Tibial artery (tissue), 4 donors: ENCODE measurements around the gene GABBR2.

Experiments used
- DNase-seq, 2 donors: peaks; one replicate each; pipeline ENCODE4 v3.0.0-alpha.2; 2019
- H3K27ac ChIP-seq, 2 donors: fragments of 200-600 bp; sonication (generic) in 1 of 2; 1 replicate in 1 of 2; 2 replicates in 1 of 2; pipeline ENCODE4 v1.5.1; 2018 to 2019; ENCODE audit warnings: mild to moderate bottlenecking in 1 of 2
- H3K27me3 ChIP-seq, 2 donors: fragments of 200-600 bp; sonication (generic) in 1 of 2; one replicate each; pipeline versions ENCODE4 v1.5.1 to v1.6.0; 2016 to 2019
- H3K36me3 ChIP-seq, 3 donors: fragments of 200-600 bp; sonication (generic) in 2 of 3; one replicate each; pipeline ENCODE4 v1.5.1; 2016 to 2019; ENCODE audit warnings: mild to moderate bottlenecking in 2 of 3
- H3K4me1 ChIP-seq, 4 donors: fragments of 200-600 bp; sonication (generic) in 2 of 4; 1 replicate in 3 of 4; 2 replicates in 1 of 4; pipeline ENCODE4 v1.5.1; 2016 to 2019
- H3K4me3 ChIP-seq, 2 donors: fragments of 200-600 bp; sonication (generic) in 1 of 2; 1 replicate in 1 of 2; 2 replicates in 1 of 2; pipeline ENCODE4 v1.5.1; 2018 to 2019; ENCODE audit warnings: mild to moderate bottlenecking in 2 of 2
- H3K9me3 ChIP-seq, 3 donors: fragments of 200-600 bp; sonication (generic) in 1 of 3; one replicate each; pipeline ENCODE4 v1.5.1; 2016 to 2019
- intact Hi-C: fragments of 100-400 bp; cut with DNase I; formaldehyde crosslinking; loops from one replicate; pipeline ENCODE4 v1.15.0; 2023; ENCODE audit warnings: low total_unique reads
- TF ChIP-seq, protein P1 (sequence below), 2 experiments: fragments of 200-600 bp in 1 of 2; fragments of 450-650 bp in 1 of 2; IDR thresholded peaks; one replicate each; pipeline ENCODE4 v1.5.1; 2017 to 2019; ENCODE audit warnings: antibody characterized with exemption in 2 of 2, mild to moderate bottlenecking in 1 of 2, moderate library complexity in 1 of 2

Gene GABBR2

DNA sequence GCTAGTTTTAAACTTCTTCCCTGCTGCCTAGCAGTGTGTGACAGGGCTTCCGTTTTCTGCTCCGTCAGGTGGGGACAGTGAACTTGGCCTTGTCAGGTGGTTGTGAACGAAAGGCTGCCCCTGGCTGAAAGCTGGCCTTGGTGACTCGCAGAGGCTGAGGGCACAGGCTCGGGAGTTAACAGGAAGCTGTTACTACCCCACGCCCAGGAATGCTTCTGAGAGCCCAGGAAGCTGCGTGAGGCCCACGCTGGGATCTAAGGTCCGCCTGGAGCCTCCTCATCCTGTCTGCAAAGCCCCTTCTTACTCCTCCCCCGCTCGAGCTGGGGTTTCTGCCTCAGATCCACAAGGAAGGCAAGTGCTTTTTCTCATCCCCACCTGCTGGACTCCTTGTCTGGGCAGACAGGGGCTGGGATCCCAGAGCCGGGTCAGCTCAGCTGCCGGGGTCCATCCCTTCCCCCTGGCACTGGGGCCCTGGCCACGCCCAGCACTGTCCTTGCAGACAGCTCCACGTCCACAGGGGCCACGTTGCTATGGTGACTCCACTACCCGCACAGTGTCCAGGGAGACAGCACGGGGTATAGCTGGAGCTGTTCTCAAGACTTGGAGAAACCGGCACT is 328.6 kb downstream of the GABBR2 start:
- no peak for DNase-seq
- H3K9me3 ChIP-seq: no peaks in the 10 kb centered on the region
- no peak overlapping the region for H3K4me3 ChIP-seq
- no peaks in the 10 kb centered on the region for H3K4me1 ChIP-seq
- H3K36me3 ChIP-seq: no peaks in the 10 kb centered on the region
- TF ChIP-seq, protein P1, sequence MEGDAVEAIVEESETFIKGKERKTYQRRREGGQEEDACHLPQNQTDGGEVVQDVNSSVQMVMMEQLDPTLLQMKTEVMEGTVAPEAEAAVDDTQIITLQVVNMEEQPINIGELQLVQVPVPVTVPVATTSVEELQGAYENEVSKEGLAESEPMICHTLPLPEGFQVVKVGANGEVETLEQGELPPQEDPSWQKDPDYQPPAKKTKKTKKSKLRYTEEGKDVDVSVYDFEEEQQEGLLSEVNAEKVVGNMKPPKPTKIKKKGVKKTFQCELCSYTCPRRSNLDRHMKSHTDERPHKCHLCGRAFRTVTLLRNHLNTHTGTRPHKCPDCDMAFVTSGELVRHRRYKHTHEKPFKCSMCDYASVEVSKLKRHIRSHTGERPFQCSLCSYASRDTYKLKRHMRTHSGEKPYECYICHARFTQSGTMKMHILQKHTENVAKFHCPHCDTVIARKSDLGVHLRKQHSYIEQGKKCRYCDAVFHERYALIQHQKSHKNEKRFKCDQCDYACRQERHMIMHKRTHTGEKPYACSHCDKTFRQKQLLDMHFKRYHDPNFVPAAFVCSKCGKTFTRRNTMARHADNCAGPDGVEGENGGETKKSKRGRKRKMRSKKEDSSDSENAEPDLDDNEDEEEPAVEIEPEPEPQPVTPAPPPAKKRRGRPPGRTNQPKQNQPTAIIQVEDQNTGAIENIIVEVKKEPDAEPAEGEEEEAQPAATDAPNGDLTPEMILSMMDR (IDR thresholded peaks at IDR 0.05): no peak
- intact Hi-C loops: no loop called here
- H3K27ac ChIP-seq: no peak overlapping the region
- H3K27me3 ChIP-seq: no peaks in the 10 kb centered on the region

DNA sequence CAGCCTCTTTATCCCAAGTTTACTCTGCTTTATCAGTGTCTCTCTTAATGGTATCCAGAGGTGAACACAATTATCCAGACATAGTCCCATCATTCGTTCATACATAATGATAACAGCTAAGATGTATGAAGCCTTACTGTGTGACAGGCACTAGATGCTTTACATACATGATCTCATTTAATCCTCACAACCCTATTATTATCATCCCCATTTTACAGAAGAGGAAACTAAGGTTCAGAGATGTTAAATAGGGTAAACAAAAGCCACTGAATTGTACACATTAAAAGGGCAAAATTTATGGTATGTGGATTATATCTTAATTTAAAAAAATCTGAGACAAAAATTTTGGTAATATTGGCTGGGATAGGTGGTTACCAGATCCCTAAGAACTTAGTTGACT is 329.2 kb downstream of the GABBR2 start:
- no peaks in the 10 kb centered on the region for H3K27me3 ChIP-seq
- TF ChIP-seq, protein P1 (IDR thresholded peaks at IDR 0.05): no peak
- H3K4me3 ChIP-seq: no peak overlapping the region
- H3K9me3 ChIP-seq: no peaks in the 10 kb centered on the region
- DNase-seq: no peak
- no peaks in the 10 kb centered on the region for H3K4me1 ChIP-seq
- intact Hi-C loops: no loop called here
- H3K36me3 ChIP-seq: no peaks in the 10 kb centered on the region
- no peak overlapping the region for H3K27ac ChIP-seq

DNA sequence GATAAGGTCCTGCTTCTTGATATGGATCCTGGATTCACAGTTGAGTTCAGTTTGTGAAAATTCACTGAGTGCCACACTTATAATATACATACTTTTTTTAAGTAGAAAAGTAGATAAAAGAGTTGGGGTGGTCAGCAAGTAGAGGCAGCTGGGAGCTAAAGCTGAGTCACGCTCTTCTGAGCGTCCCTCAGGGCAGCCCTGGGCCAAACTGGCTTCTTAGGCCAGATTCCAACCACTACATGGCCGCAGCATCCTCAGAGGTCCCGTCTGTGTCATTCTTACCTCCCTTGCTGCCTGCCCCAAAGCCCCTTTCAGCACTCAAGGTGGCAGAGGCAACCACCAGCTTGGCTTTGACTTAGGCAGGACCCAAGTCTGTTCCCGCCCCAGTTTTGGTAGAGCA is 329.9 kb downstream of the GABBR2 start:
- H3K36me3 ChIP-seq: no peaks in the 10 kb centered on the region
- no peaks in the 10 kb centered on the region for H3K27me3 ChIP-seq
- H3K9me3 ChIP-seq: no peaks in the 10 kb centered on the region
- intact Hi-C loops: no loop called here
- TF ChIP-seq, protein P1 (IDR thresholded peaks at IDR 0.05): no peak
- no peak overlapping the region for H3K27ac ChIP-seq
- no peak overlapping the region for H3K4me3 ChIP-seq
- DNase-seq: no peak
- no peaks in the 10 kb centered on the region for H3K4me1 ChIP-seq

DNA sequence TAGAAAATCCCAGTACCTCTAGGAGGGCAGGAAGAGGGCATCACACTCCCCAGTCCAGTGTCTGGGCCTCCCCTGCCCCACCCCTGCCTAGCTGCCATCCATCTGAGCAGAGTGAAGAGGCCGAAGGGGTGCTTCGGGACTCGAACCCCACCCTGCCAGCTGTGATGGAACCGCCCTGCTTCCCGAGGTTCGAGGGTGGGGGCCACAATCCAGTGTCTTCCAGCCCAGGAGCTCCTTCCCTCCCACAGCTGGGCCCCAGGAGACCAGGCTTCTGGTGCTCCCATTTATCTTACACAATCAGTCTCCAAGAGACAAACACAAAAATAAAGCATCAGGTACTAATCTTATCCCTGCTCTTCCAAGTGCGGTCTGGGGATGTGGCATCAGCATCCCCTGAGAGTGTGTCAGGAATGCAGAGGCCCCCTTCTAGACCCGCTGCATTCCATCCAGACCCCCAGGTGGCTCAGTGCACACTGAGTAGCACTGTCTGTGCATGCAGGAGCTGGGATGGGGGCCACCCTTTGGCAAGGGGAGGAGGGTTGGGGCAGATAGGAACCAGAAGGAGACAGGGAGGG is 330.4 kb downstream of the GABBR2 start:
- Histone ChIP-seq H3K4me1 (no peaks in the 10 kb centered on the region), H3K27ac (no peak overlapping the region), H3K9me3 (no peaks in the 10 kb centered on the region), H3K36me3 (no peaks in the 10 kb centered on the region), H3K27me3 (no peaks in the 10 kb centered on the region), H3K4me3 (no peak overlapping the region)
- DNase-seq: no peak
- intact Hi-C loops: no loop called here
- TF ChIP-seq, protein P1 (IDR thresholded peaks at IDR 0.05): no peak

DNA sequence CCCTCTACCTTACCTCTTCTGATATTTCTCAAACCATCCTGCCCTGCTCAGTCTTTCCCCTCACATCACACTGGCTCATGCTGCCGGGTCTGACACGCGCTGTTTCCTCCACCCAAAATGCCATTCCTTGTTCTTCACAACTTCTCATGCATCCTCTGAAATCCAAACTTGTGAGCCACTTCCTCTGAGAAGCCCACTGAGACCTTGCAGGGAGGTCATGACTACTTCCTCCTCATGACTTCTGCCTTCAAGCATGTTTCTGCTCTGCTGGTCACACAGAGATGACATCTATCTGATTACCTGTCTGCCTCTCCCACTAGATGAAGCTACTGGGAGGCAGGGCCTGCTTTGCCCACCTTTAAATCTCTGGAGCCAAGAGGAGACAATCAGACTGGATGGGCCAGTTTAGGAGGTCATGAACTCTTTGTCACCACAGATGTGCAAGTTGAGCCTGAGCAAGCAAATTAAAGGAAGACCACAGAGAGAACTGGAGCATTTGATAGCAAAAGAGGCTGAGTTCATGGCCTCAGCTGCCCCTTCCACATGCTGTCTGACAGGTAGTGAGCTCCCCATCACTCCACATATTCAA is 333.5 kb downstream of the GABBR2 start:
- Histone ChIP-seq H3K27me3 (no peaks in the 10 kb centered on the region), H3K4me3 (no peak overlapping the region), H3K27ac (no peak overlapping the region), H3K36me3 (no peaks in the 10 kb centered on the region), H3K9me3 (no peaks in the 10 kb centered on the region), H3K4me1 (no peaks in the 10 kb centered on the region)
- intact Hi-C loops: no loop called here
- DNase-seq: no peak
- TF ChIP-seq, protein P1 (IDR thresholded peaks at IDR 0.05): no peak
